MM.1S (cell line): ENCODE results near the gene SHROOM3.

Source experiments
- DNase-seq: peaks from one replicate; pipeline ENCODE4 v3.0.0-alpha.2; 2015
- H2AFZ ChIP-seq: fragments of 300-600 bp; sonication (generic); 2 replicates; pipeline ENCODE4 v1.6.0; 2016; ENCODE audit warnings: antibody characterized with exemption, low read length
- H3F3A ChIP-seq: fragments of 300-600 bp; sonication (generic); 2 replicates; pipeline ENCODE4 v1.6.1; 2016; ENCODE audit warnings: mild to moderate bottlenecking, antibody characterized with exemption, low read length, moderate library complexity, mixed read lengths; ENCODE audit not compliant: insufficient read depth
- H3K27ac ChIP-seq: fragments of 300-600 bp; sonication (generic); 2 replicates; pipeline ENCODE4 v1.5.1; 2016; ENCODE audit warnings: mild to moderate bottlenecking, low read length
- H3K27me3 ChIP-seq: fragments of 300-600 bp; sonication (generic); replicated peaks from 2 replicates; pipeline ENCODE4 v1.6.0; 2016; ENCODE audit warnings: low read length; ENCODE audit not compliant: insufficient read depth
- H3K36me3 ChIP-seq: fragments of 300-600 bp; sonication (generic); replicated peaks from 2 replicates; pipeline ENCODE4 v1.6.1; 2016; ENCODE audit warnings: mild to moderate bottlenecking, low read length, mixed read lengths; ENCODE audit not compliant: insufficient read depth
- H3K4me1 ChIP-seq: fragments of 300-600 bp; sonication (generic); 2 replicates; pipeline ENCODE4 v1.6.1; 2016; ENCODE audit warnings: low read length, mixed read lengths
- H3K4me2 ChIP-seq: fragments of 300-600 bp; sonication (generic); 2 replicates; pipeline ENCODE4 v1.6.0; 2016; ENCODE audit warnings: low read depth, low read length
- H3K4me3 ChIP-seq: fragments of 300-600 bp; sonication (generic); 2 replicates; pipeline ENCODE4 v1.5.1; 2016; ENCODE audit warnings: low read length, mixed read lengths
- H3K79me2 ChIP-seq: fragments of 300-600 bp; sonication (generic); 2 replicates; pipeline ENCODE4 v1.6.1; 2016; ENCODE audit warnings: mixed run types, low read length, mixed read lengths
- H3K9ac ChIP-seq: fragments of 300-600 bp; sonication (generic); 2 replicates; pipeline ENCODE4 v1.6.1; 2016; ENCODE audit warnings: low read length, mixed read lengths
- H3K9me2 ChIP-seq: fragments of 300-600 bp; sonication (generic); replicated peaks from 2 replicates; pipeline ENCODE4 v1.6.1; 2016; ENCODE audit warnings: mild to moderate bottlenecking, low read length, mixed read lengths; ENCODE audit not compliant: insufficient read depth
- H3K9me3 ChIP-seq: fragments of 300-600 bp; sonication (generic); replicated peaks from 2 replicates; pipeline ENCODE4 v1.6.1; 2016; ENCODE audit warnings: mild to moderate bottlenecking, low read length, mixed read lengths; ENCODE audit not compliant: insufficient read depth
- H4K20me1 ChIP-seq: fragments of 300-600 bp; sonication (generic); 2 replicates; pipeline ENCODE4 v1.6.1; 2016; ENCODE audit warnings: mild to moderate bottlenecking, low read length, moderate library complexity, mixed read lengths; ENCODE audit not compliant: insufficient read depth
- EZH2 ChIP-seq: fragments of 300-600 bp; sonication (generic); optimal IDR thresholded peaks from 2 replicates; pipeline ENCODE3; 2017; ENCODE audit warnings: low read depth, mild to moderate bottlenecking, antibody characterized with exemption, low read length, mixed read lengths
- EZH2phosphoT487 ChIP-seq: fragments of 300-600 bp; sonication (generic); IDR thresholded peaks from 2 replicates; pipeline ENCODE4 v1.6.1; 2018; ENCODE audit warnings: antibody characterized with exemption, low read length
- TF ChIP-seq, protein P1 (sequence below): fragments of 300-600 bp; sonication (generic); IDR thresholded peaks from 2 replicates; pipeline ENCODE4 v1.5.1; 2016; ENCODE audit warnings: antibody characterized with exemption, low read length, mixed read lengths

The SHROOM3 gene

DNA sequence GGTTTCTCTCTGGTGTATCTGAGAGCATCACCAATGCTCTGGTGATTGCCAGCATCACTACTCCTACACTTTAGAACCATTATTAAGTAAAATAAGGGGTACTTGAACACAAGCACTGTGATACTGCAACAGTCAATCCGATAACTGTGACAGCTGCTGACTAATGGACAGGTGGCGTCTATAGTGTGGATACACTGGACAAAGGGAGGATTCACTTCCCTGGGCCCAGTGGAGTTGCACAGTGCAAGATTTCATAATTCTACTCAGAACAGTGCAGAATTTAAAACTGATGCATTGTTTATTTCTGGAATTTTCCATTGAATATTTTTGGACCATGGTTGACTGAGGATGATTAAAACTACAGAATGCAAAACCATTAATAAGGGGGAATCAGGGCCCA lies 97.8 kb downstream of the SHROOM3 start:
- Histone ChIP-seq H3K4me2 (no peak overlapping the region), H3K27me3 (no peaks in the 10 kb centered on the region)
- no peak for TF ChIP-seq EZH2phosphoT487
- no peak for TF ChIP-seq EZH2
- TF ChIP-seq, protein P1, sequence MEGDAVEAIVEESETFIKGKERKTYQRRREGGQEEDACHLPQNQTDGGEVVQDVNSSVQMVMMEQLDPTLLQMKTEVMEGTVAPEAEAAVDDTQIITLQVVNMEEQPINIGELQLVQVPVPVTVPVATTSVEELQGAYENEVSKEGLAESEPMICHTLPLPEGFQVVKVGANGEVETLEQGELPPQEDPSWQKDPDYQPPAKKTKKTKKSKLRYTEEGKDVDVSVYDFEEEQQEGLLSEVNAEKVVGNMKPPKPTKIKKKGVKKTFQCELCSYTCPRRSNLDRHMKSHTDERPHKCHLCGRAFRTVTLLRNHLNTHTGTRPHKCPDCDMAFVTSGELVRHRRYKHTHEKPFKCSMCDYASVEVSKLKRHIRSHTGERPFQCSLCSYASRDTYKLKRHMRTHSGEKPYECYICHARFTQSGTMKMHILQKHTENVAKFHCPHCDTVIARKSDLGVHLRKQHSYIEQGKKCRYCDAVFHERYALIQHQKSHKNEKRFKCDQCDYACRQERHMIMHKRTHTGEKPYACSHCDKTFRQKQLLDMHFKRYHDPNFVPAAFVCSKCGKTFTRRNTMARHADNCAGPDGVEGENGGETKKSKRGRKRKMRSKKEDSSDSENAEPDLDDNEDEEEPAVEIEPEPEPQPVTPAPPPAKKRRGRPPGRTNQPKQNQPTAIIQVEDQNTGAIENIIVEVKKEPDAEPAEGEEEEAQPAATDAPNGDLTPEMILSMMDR = no peak

DNA sequence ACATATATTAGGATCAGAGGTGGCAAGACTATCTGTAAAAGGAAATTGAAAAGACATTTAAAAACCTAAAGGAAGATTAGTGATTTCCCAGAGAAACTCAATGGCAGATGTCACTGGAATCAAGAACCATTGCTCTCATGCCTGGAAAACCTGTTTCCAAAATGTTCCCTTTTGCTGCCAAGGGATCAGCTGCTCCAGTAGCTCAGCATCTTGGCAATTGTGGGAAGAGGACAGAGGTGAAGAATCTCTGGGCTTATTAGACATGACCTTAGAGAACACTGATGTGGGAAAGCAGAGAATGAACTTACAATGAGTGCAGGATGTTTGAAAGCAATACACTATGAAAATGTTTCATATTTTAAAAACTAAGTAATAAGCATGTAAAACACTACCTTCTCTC lies 98.3 kb downstream of the SHROOM3 start:
- no peaks in the 10 kb centered on the region for H3K9me2 ChIP-seq
- H3K27me3 ChIP-seq = no peaks in the 10 kb centered on the region
- H2AFZ ChIP-seq = no peak overlapping the region
- H3K4me1 ChIP-seq = no peaks in the 10 kb centered on the region
- H3K27ac ChIP-seq = no peak overlapping the region
- H3K79me2 ChIP-seq = no peaks in the 10 kb centered on the region
- no peaks in the 10 kb centered on the region for H3K36me3 ChIP-seq
- H3K4me3 ChIP-seq = no peak overlapping the region
- H3K4me2 ChIP-seq = no peak overlapping the region
- DNase-seq = no peak
- no peaks in the 10 kb centered on the region for H3F3A ChIP-seq
- no peaks in the 10 kb centered on the region for H3K9me3 ChIP-seq
- no peak overlapping the region for H3K9ac ChIP-seq
- H4K20me1 ChIP-seq = no peaks in the 10 kb centered on the region
- TF ChIP-seq EZH2 = no peak

More for the DNA sequence above, 97.8 kb downstream of the SHROOM3 start:
- H3K36me3 ChIP-seq = no peaks in the 10 kb centered on the region
- H3F3A ChIP-seq = no peaks in the 10 kb centered on the region
- H3K4me3 ChIP-seq = no peak overlapping the region
- no peaks in the 10 kb centered on the region for H3K4me1 ChIP-seq
- H3K9me3 ChIP-seq = no peaks in the 10 kb centered on the region
- H4K20me1 ChIP-seq = no peaks in the 10 kb centered on the region
- no peak for DNase-seq
- no peaks in the 10 kb centered on the region for H3K79me2 ChIP-seq
- H3K9me2 ChIP-seq = no peaks in the 10 kb centered on the region
- H3K27ac ChIP-seq = no peak overlapping the region
- H3K9ac ChIP-seq = no peak overlapping the region
- no peak overlapping the region for H2AFZ ChIP-seq

GRCh38 chr4:76535603-76536372 lies 100.8 kb downstream of the SHROOM3 start:
- Histone ChIP-seq H2AFZ (no peak overlapping the region), H3K27me3 (no peaks in the 10 kb centered on the region), H3K4me2 (no peak overlapping the region), H3K9me3 (no peaks in the 10 kb centered on the region), H3K27ac (no peak overlapping the region), H3F3A (no peaks in the 10 kb centered on the region), H3K4me3 (no peak overlapping the region), H4K20me1 (no peaks in the 10 kb centered on the region), H3K4me1 (no peaks in the 10 kb centered on the region), H3K79me2 (no peaks in the 10 kb centered on the region), H3K36me3 (no peaks in the 10 kb centered on the region), H3K9me2 (no peaks in the 10 kb centered on the region), H3K9ac (no peak overlapping the region)
- no peak for TF ChIP-seq EZH2
- TF ChIP-seq EZH2phosphoT487 = no peak
- TF ChIP-seq, protein P1 = no peak
- DNase-seq = no peak

DNA sequence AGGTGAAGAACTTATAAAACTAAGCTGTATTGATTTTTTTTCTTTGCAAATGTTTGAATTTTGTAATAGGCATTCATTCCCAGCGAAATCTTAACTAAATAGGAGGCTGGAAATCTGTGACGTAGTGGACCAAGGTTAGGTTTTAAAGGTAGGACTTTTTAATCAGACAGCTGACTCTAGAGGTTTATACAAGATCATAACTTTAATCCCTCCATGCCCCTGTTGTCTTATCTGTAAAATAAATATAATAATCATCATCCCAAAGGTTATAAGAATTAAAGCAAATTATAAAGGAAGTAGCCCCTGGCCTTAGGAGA lies 101.3 kb downstream of the SHROOM3 start:
- H3K4me1 ChIP-seq = no peaks in the 10 kb centered on the region
- H4K20me1 ChIP-seq = no peaks in the 10 kb centered on the region
- H2AFZ ChIP-seq = no peak overlapping the region
- no peak for DNase-seq
- TF ChIP-seq, protein P1 = no peak
- TF ChIP-seq EZH2 (no peak), EZH2phosphoT487 (no peak)
- H3K9me3 ChIP-seq = no peaks in the 10 kb centered on the region
- H3K36me3 ChIP-seq = no peaks in the 10 kb centered on the region
- no peaks in the 10 kb centered on the region for H3K9me2 ChIP-seq
- no peak overlapping the region for H3K4me3 ChIP-seq
- H3K27ac ChIP-seq = no peak overlapping the region
- H3F3A ChIP-seq = no peaks in the 10 kb centered on the region
- H3K79me2 ChIP-seq = no peaks in the 10 kb centered on the region
- H3K4me2 ChIP-seq = no peak overlapping the region
- no peak overlapping the region for H3K9ac ChIP-seq
- H3K27me3 ChIP-seq = no peaks in the 10 kb centered on the region
